Erythroblast (primary cell): ENCODE data around the gene RNU6-9.

ENCODE experiments used
- DNase-seq, 2 experiments: peaks; one replicate each; lab custom pipeline; 2025; lab: John Stamatoyannopoulos, UW
- GATA1 ChIP-seq: IDR thresholded peaks from 2 replicates; pipeline ENCODE4 v1.6.1; 2011; ENCODE audit warnings: low read depth, mild to moderate bottlenecking, control low read depth, low read length, moderate library complexity
- POLR2A ChIP-seq: IDR thresholded peaks from 2 replicates; pipeline ENCODE4 v1.6.1; 2011; ENCODE audit warnings: mild to moderate bottlenecking, low read length

Gene RNU6-9

GRCh38 chr19:941292-942132 is 48.2 kb downstream of the RNU6-9 start:
- TF ChIP-seq GATA1 (no peak), POLR2A (no peak)
- no peak for DNase-seq

DNA sequence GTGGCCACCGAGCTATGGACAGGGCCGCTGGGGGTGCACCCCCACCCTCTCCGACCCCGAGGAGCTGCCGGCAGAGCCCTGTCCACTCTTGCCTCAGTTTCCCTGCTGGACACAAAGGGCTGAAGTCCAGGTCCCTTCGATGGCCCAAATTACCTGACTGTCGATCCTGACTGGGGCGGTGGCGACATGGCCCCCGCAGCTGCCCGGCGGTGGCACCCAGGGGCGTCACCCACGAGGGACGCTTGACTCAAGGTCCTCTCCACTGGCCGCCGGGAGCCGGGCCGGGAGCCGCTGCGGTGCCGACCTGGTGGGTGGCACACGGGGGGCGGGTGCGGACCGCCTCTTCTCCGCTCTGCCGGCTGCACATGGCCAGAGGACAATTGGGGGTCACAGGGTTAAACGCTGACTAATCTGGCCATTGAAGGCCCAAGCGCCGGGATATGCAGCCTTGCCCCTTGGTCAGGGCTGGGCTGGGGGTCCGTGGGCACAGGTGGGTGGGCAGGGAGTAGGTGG is 48.9 kb downstream of the RNU6-9 start:
- no peak for TF ChIP-seq GATA1
- TF ChIP-seq POLR2A, result no peak
- DNase-seq, result no peak
